Upper lobe of left lung (tissue), 6 donors: ENCODE data around the gene MISP3. TPM values are rescaled to one million over a fixed set of nuclear protein-coding genes. Genes with fewer than 3 reads are reported as not detected.

Source experiments
- ATAC-seq, 2 donors: fragments of 200-7000 bp; cut with Tn5 transposase; one replicate each; pipeline ENCODE4 v1.9.1; 2022; ENCODE audit warnings: mild to moderate bottlenecking in 2 of 2, moderate library complexity in 2 of 2; ENCODE audit not compliant: low FRiP score in 2 of 2
- DNase-seq, 2 donors: peaks; one replicate each; pipeline ENCODE4 v3.0.0-alpha.2; 2019 to 2020
- H3K27ac ChIP-seq, 4 donors: fragments of 200-600 bp; sonication (generic); one replicate each; pipeline ENCODE4 v1.5.1; 2016 to 2019
- H3K27me3 ChIP-seq, 4 donors: fragments of 200-600 bp; sonication (generic); one replicate each; pipeline ENCODE4 v1.5.1; 2017 to 2019
- H3K36me3 ChIP-seq, 4 donors: fragments of 200-600 bp; sonication (generic); one replicate each; pipeline ENCODE4 v1.5.1; 2016 to 2019
- H3K4me1 ChIP-seq, 4 donors: fragments of 200-600 bp; sonication (generic); one replicate each; pipeline ENCODE4 v1.5.1; 2018 to 2019
- H3K4me3 ChIP-seq, 4 donors: fragments of 200-600 bp; sonication (generic); one replicate each; pipeline ENCODE4 v1.5.1; 2017 to 2019; ENCODE audit warnings: mild to moderate bottlenecking in 2 of 4, moderate library complexity in 1 of 4
- H3K9me3 ChIP-seq, 4 donors: fragments of 200-600 bp; sonication (generic); one replicate each; pipeline ENCODE4 v1.5.1; 2018 to 2019
- EP300 ChIP-seq, 4 donors: sonication (generic); formaldehyde crosslinking; IDR thresholded peaks; one replicate each; pipeline ENCODE4 v1.5.1; 2017; ENCODE audit warnings: antibody characterized with exemption in 4 of 4, control low read depth in 2 of 4
- POLR2A ChIP-seq, 4 donors: fragments of 450-650 bp; IDR thresholded peaks; one replicate each; pipeline ENCODE4 v1.5.1; 2016 to 2017; ENCODE audit warnings: antibody characterized with exemption in 4 of 4, mild to moderate bottlenecking in 2 of 4
- POLR2AphosphoS5 ChIP-seq, 2 donors: sonication (generic); formaldehyde crosslinking; IDR thresholded peaks; one replicate each; pipeline ENCODE4 v1.5.1; 2017; ENCODE audit warnings: antibody characterized with exemption in 2 of 2
- WGBS, 2 donors: methylation state at CpG; one replicate each; pipeline ENCODE4 v1.1.5; 2017 to 2018; 5-methylcytosine and 5-hydroxymethylcytosine counted together
- total RNA-seq, 6 donors: library from RNA; depleted of rRNA in 4 of 6; stranded (reverse); fragments of >200 nt in 4 of 6; gene quantifications; one replicate each; pipeline versions ENCODE4 v1.1.0 to v1.2.1, GENCODE V29; 2016 to 2021
- TF ChIP-seq, protein P1 (sequence below), 6 experiments: fragments of 450-650 bp in 4 of 6; fragments of 200-600 bp in 2 of 6; sonication (generic) in 2 of 6; IDR thresholded peaks; one replicate each; pipeline ENCODE4 v1.5.1; 2016 to 2019; ENCODE audit warnings: antibody characterized with exemption in 6 of 6
- donor health status: DM: no; HTN: no; CAD: no; lungs with moderate emphysema.
- donor health status: DM: no; HTN: yes; CAD: no; lungs with severe emphysema.

Gene MISP3
- total RNA-seq, 6 donors from 2014 or later, result 7.9 to 31.2 (median 12.3) TPM

DNA sequence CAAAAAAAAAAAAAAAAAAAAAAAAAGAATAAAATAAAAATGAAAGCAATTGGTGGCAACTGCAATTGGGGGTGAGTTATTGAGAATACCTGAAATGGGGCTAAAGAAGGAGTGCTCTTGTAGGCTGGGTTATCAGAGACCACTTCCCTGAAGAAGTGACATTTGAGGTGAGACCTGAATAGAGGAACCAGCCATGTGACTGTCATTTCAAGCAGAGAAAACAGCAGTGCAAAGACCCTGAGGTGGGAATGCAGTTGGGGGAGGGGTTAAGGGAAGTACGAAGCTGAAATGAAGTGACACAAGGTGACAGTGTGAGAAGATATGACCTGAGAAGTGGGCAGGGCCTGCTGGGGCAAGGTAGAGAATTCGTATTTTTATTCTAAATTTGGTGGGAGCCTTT, 6.5 kb upstream of the MISP3 start:
- TF ChIP-seq EP300 (IDR thresholded peaks at IDR 0.05), result no peak
- TF ChIP-seq, protein P1, sequence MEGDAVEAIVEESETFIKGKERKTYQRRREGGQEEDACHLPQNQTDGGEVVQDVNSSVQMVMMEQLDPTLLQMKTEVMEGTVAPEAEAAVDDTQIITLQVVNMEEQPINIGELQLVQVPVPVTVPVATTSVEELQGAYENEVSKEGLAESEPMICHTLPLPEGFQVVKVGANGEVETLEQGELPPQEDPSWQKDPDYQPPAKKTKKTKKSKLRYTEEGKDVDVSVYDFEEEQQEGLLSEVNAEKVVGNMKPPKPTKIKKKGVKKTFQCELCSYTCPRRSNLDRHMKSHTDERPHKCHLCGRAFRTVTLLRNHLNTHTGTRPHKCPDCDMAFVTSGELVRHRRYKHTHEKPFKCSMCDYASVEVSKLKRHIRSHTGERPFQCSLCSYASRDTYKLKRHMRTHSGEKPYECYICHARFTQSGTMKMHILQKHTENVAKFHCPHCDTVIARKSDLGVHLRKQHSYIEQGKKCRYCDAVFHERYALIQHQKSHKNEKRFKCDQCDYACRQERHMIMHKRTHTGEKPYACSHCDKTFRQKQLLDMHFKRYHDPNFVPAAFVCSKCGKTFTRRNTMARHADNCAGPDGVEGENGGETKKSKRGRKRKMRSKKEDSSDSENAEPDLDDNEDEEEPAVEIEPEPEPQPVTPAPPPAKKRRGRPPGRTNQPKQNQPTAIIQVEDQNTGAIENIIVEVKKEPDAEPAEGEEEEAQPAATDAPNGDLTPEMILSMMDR (IDR thresholded peaks at IDR 0.05), result no peak
- no peak for TF ChIP-seq POLR2A (IDR thresholded peaks at IDR 0.05)
- no peak for TF ChIP-seq POLR2AphosphoS5 (IDR thresholded peaks at IDR 0.05)
- H3K36me3 ChIP-seq, result no peaks in the 10 kb centered on the region
- no peaks in the 10 kb centered on the region for H3K9me3 ChIP-seq
- no peak overlapping the region for H3K4me3 ChIP-seq
- no peaks in the 10 kb centered on the region for H3K4me1 ChIP-seq
- no peaks in the 10 kb centered on the region for H3K27me3 ChIP-seq
- no peak overlapping the region for H3K27ac ChIP-seq
- ATAC-seq (no peak), DNase-seq (no peak)
- WGBS, 2 donors, result 71 to 73% methylated on average over 2 of the region's 2 CpGs

- no peaks in the 10 kb centered on the region for H3K36me3 ChIP-seq
- 94 to 95% methylated on average over 42 to 43 of the region's 43 CpGs for WGBS, 2 donors
- no peak for ATAC-seq
Observed at GRCh38 chr19:14070268-14071050, 2.1 kb upstream of the MISP3 start.

DNA sequence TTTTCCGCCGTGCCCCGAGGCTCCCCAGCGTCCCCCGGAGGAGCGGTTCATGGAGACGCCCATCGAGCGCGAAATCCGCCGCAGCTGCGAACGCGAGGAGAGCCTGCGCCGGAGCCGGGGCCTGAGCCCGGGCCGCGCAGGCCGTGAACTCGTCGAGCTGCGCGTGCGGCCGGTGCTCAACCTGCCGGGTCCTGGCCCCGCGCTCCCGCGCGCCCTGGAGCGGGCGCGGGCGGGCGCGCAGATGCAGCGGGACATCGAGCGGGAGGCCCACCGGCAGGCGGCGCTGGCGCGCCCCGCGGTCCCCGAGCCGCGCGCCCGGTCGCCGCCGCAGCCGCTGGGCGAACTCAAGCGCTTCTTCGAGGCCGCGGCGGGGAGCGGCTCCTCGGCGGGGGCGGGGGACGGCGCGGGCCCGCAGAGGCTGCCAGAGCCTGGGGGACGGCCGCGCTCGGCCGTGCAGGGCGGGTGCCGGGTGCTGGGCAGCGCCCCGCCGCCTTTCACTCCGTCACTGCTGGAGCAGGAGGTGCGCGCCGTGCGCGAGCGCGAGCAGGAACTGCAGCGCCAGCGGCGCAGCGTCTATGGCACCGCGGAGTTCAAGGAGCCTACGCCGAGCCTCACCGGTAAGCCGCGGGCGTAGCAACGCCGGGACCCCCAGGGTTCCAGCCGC, 807 bp downstream of the MISP3 start:
- no peaks in the 10 kb centered on the region for H3K36me3 ChIP-seq
- WGBS, 2 donors, result 0% methylated on average over 5 of the region's 106 CpGs; no CpG with 5 or more reads in 1 of the 2 donors
- H3K4me3 ChIP-seq, result peak overlapping the region; percentile 56 to 68 (median 65)
- TF ChIP-seq EP300 (IDR thresholded peaks at IDR 0.05) (no peak), POLR2AphosphoS5 (IDR thresholded peaks at IDR 0.05) (peak in 1 of 2 donors; percentile 17), POLR2A (IDR thresholded peaks at IDR 0.05) (peak in 3 of 4 donors; percentile 39 to 69 (median 40))
- TF ChIP-seq, protein P1 (IDR thresholded peaks at IDR 0.05), result peak; percentile 84 to 99 (median 98)
- H3K27me3 ChIP-seq, result no peaks in the 10 kb centered on the region
- H3K27ac ChIP-seq, result peak overlapping the region; percentile 81 to 95 (median 86)
- ATAC-seq, result peak; percentile 54 to 72
- peak; percentile 70 to 97 for DNase-seq
- no peaks in the 10 kb centered on the region for H3K9me3 ChIP-seq
- H3K4me1 ChIP-seq, result peaks cover 23 to 46% (median 39%) of the 10 kb centered on the region in 4 donors

More at GRCh38 chr19:14070268-14071050, 2.1 kb upstream of the MISP3 start:
- Histone ChIP-seq H3K27ac (no peak overlapping the region), H3K4me3 (no peak overlapping the region), H3K27me3 (no peaks in the 10 kb centered on the region), H3K9me3 (no peaks in the 10 kb centered on the region), H3K4me1 (peaks cover 19 to 40% (median 34%) of the 10 kb centered on the region in 4 donors)
- TF ChIP-seq POLR2A (IDR thresholded peaks at IDR 0.05), result no peak
- TF ChIP-seq EP300 (IDR thresholded peaks at IDR 0.05), result no peak
- TF ChIP-seq POLR2AphosphoS5 (IDR thresholded peaks at IDR 0.05), result no peak
- TF ChIP-seq, protein P1 (IDR thresholded peaks at IDR 0.05), result no peak
- DNase-seq, result peak in 1 of 2 donors; percentile 77

GRCh38 chr19:14073925-14074838, 1.6 kb downstream of the MISP3 start:
- Histone ChIP-seq H3K9me3 (no peaks in the 10 kb centered on the region), H3K4me1 (peaks cover 23 to 46% (median 39%) of the 10 kb centered on the region in 4 donors), H3K27ac (peak overlapping the region; percentile 81 to 95 (median 86)), H3K4me3 (peak overlapping the region; percentile 56 to 68 (median 65)), H3K36me3 (no peaks in the 10 kb centered on the region), H3K27me3 (no peaks in the 10 kb centered on the region)
- TF ChIP-seq, protein P1 (IDR thresholded peaks at IDR 0.05), result no peak
- TF ChIP-seq EP300 (IDR thresholded peaks at IDR 0.05) (no peak), POLR2AphosphoS5 (IDR thresholded peaks at IDR 0.05) (no peak), POLR2A (IDR thresholded peaks at IDR 0.05) (no peak)
- DNase-seq, result peak in 1 of 2 donors; percentile 78
- 1 to 2% methylated on average over 18 to 28 of the region's 44 CpGs for WGBS, 2 donors
- peak in 1 of 2 donors; percentile 7 for ATAC-seq
